Nucleus accumbens (tissue), 56 donors: ENCODE measurements around the gene NRL.

Experiments used
- DNase-seq, 56 donors: peaks; one replicate each; lab custom pipeline; 2025; lab: John Stamatoyannopoulos, UW

The NRL gene

DNA sequence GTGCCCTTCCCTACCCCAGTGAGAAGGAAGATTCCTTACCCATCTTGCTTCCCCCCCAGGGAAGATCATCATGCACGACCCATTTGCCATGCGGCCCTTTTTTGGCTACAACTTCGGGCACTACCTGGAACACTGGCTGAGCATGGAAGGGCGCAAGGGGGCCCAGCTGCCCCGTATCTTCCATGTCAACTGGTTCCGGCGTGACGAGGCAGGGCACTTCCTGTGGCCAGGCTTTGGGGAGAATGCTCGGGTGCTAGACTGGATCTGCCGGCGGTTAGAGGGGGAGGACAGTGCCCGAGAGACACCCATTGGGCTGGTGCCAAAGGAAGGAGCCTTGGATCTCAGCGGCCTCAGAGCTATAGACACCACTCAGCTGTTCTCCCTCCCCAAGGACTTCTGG is 11.3 kb downstream of the NRL start:
- DNase-seq: no peak

DNA sequence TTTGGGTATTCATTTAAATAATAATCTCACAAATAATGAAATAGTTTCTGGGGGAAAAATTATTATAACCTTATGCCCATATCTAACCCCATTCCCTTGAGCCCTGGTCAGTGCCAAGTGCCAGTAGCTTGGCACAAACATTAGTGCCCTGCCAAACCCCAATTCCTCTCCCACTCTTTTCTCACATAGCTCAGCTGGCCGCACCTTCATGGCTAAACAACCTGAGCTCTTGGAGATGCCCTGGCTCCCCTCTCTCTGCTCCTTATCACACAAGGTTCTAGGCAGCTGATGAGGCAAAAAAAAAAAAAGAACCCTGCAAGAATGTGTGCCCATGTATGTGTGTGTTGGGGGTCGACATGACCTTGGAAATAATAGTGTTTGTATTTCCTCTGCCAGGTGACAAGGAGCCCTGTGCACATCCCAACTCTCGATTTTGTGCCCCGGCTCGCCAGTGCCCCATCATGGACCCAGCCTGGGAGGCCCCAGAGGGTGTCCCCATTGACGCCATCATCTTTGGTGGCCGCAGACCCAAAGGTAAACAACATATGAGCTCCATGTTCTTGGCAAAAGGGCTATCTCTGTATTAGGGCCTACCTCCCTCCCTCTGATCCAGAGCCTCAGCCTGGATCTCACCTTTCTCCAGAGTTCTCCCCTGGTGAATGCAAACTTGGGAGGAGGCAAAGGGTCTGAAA is 12.2 kb downstream of the NRL start:
- no peak for DNase-seq

DNA sequence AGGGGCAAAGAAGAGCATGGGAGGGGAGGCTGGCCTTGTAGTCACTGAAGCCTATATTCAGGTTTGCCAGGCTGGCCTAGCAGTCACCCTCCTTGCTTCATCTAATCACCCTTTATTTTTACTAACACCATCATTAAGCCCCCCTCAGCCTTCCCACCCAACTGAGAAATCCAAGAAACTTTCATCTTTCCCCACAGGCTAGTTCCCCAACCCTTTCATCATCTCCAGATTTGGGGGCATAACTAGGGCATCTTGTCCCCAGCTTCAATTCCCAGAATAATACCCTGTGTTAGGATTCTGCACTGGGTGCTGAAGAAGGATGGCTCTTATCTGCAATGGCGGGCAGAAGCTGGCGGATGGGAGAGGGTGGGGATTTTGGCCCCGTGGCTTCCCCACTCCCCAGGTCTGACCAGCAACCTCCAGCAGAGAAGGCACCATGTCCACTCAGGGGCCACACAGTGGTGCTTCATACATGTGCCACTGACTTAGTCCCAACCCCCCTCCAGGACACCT is 13.7 kb downstream of the NRL start:
- no peak for DNase-seq

DNA sequence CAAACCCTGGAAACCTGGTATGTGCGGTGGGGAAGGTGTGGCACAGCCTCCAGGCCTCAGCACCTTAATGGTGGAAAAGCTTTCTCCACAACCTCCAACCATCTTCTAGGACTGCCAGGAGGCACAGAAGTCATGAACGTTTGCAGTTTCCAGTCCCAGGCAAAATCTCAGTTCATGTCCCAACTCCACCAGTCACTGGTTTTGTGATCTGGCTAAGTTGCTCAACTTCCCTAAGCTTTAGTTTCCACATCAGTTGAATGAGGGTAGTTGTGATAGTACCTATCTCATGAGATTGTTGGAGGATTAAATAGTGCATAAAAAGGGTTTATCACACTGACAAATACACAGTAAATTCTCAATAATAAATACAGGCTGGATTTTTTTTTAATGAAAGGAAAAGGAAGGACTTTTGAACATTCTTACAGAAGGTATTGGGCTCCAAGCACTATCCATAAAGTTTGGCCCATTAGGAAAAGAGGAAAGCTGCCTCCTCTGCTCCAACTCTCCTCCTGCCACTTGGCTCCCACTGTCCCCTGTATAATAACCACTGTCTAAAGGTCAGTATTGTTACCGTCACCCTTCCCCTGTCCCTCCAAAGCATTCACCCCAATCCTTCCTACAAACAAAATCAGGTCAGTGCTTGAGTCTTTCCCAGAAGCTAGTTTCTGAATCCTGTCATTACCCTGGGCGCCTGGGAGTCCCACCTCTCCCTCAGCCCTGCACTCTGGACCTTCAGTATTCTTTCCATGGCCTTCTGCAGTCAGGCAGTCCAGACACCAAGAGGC is 14.4 kb downstream of the NRL start:
- no peak for DNase-seq

DNA sequence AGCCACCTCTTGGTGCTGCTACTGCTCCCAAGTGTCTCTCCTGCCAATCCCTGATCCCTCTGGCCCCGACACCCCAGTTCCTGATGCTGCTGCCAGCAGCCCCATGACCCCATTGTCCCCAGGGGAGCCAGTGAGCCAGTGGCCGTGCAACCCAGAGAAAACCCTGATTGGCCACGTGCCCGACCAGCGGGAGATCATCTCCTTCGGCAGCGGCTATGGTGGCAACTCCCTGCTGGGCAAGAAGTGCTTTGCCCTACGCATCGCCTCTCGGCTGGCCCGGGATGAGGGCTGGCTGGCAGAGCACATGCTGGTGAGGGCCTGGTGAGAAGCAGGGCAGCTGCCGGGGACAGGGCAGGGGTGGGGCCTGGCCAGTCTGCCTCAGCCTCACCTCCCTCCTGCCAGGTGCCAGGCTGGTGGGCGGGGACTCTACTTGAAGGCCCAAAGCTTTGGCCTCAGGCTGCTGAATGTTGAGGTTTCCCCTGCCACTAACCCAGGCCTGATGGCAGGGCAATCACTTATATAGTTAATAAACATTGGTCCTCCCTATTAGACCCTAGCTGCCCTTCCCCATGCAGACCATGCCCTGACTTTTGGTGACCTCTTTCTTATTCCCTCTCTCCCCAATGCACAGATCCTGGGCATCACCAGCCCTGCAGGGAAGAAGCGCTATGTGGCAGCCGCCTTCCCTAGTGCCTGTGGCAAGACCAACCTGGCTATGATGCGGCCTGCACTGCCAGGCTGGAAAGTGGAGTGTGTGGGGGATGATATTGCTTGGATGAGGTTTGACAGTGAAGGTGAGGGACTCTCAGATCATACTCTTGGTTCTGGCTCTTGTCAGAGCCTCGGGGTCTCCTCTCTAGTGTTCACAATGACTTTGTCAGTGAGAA is 15.6 kb downstream of the NRL start:
- DNase-seq: peak in 13 of 56 donors; percentile 7 to 49 (median 22)

DNA sequence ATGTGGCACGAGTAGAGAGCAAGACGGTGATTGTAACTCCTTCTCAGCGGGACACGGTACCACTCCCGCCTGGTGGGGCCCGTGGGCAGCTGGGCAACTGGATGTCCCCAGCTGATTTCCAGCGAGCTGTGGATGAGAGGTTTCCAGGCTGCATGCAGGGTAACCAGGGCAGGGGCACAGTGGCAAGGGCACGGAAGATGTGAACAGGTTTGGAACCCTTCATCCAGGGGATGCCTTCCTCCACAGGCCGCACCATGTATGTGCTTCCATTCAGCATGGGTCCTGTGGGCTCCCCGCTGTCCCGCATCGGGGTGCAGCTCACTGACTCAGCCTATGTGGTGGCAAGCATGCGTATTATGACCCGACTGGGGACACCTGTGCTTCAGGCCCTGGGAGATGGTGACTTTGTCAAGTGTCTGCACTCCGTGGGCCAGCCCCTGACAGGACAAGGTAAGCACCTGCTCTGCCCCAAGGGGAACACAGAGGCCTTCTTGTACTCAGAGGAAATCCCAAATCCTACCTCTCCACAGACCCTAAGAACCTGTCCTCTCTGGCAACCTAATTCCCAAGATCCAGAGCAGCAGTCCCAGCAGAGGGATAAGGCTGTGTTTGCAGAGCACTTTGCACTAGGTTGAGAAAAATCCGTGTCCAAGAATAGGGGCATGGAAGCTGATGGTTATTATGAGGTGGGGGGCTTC is 16.4 kb downstream of the NRL start:
- no peak for DNase-seq

DNA sequence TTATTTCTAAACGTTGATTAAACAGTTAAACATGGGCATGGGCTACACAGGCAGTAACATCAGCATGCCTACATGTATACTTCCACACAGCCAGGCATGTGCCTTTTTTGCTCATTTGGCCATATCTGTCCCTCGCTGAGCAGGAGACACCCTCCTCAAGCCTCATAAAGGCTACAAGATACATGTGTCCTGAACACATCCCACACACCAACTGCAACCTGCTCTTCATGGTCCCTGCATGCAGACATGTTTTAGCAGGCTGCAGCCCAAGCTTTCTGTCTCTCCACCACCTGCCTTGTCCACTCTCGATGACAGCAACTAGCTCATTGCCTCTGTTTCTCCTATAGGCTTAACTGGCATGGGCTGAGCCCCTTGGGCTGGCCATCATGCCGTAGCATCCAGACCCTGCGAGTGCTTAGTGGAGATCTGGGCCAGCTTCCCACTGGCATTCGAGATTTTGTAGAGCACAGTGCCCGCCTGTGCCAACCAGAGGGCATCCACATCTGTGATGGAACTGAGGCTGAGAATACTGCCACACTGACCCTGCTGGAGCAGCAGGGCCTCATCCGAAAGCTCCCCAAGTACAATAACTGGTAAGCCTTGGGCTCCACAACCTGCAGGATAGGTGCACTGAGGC is 18.1 kb downstream of the NRL start:
- DNase-seq: no peak

DNA sequence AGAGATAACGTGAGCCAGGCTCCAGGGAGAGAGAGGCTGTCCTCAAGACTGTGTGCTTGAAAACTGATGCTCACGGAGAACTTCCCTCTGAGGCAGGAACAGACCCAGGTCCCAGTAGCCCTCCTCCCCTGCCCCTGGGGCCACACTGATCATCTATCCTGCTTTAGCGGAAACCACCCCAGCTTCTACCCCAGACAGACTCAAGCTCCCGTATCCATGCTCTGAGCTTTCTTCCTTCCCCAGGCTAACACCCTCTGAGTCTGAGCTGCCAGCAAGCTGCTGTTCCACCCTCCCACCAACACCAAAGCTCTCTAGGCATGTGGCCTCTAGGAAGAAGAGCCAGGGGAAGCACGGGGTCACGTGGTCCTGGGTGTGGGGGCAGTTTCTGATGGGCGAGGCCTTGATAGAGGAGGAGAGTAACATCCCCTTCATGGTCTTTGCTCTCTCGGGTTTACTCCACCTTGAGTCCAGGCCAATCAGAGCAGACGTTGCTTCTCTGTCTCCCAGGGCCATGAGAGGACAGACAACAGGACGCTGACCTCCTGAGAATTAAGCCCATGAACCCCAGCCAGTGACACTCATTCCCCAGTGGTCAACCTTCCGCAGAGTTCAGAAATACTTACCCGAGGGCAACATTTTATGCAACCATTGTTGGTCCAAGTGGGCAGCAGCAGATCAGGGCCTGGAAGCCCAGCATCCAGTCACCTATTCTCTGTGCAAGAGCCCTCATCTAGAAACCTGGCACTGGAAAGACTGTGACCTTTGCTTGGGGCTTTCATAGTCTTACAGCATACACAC is 19.3 kb downstream of the NRL start:
- DNase-seq: peak in 7 of 56 donors; percentile 12 to 32 (median 19)

DNA sequence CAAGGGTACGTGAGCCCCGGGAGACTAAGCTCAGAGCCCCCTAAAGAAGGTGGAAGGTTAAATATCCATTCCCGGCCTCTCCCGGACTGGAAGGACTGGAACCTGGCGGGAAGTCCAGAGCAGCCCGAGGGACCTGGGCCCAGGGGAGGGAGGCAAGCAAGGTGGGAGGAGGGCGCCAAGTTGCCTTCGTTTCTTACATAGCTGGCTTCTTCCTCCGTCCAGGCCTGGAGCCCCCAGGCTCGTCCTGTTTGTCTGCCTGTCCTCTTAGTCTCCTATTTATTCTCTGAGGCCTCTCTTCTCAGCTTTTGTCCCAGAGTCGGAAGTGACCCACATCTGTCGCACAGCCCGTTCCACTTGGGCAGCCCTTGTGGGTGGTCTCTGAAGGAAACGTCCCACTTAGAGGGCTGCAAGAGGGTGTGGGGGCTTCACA is 19.9 kb downstream of the NRL start:
- no peak for DNase-seq

DNA sequence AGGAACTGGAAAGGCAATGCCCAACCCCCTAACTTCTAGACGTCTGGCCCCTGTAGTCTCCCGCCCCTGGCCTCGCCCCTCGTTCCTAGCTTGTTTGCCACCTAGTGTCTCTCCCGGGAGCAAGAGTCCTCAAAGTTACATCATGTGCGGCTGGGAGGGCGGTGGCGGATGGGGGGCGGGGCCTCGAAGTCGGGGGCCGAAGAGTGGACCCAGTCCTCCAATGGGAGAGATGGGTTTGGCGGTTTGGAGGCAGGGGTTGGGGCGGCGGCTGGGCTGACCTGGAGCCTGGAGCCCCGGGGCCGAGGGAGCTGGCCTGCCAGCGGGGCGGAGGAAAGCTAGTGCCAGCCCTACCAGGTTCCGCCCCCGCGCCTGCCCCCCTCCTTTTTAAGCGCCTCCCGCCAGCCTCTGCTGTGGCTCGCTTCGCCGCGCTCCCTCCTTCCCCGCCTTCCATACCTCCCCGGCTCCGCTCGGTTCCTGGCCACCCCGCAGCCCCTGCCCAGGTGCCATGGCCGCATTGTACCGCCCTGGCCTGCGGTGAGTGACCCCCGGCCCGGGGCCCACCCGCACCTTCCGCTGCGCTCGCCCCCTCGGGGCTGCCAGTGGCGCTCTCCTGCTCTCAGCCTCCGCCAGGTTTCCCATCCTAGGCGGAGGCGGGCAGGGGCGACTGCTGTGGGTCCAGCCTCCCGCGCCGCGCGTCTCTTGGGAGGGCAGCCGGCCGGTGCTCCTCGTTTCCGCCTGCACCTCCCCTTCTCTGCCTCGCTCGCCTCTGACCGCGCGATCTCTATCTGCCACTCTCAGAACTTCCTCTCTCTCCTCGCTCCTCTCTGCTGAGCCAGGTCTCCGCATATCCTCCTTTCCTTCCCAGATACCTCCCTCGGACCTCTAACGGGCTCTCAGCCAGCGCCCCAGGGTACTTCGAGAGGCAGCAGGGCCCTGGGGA is 20.6 kb downstream of the NRL start, which contains the start of gene PCK2:
Gene PCK2 (plus strand): TSS at position 411 of the 940 bp plus-strand sequence. CDS start 95 bp downstream, at position 506.
- peak in 51 of 56 donors; percentile 21 to 87 (median 58) for DNase-seq

DNA sequence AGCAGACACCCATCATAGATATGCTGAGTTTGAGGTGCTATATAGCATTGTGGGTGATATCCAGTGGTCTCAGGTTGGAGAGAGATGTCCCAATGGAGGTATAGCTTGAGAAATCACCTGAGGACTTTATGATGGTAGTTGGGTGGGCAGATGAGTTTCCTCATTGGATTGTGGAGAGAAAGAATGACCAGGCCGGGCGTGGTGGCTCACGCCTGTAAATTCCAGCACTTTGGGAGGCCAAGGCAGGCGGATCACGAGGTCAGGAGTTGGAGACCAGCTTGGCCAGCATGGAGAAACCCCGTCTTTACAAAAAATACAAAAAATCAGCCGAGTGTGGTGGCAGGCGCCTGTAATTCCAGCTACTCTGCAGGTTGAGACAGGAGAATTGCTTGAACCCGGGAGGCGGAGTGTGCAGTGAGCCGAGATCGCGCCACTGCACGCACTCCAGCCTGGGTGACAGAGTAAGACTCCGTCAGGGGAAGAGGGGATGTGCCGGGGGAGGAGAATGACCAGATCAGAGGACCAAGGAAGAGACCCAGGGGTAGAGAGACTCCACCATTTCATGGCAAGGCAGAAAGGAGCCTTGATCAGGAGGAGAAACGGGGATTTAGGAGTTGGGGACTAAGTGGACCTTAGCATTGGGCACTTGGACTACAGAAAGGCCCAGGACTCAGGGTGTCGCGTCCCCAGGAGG is 21.4 kb downstream of the NRL start:
- DNase-seq: no peak

DNA sequence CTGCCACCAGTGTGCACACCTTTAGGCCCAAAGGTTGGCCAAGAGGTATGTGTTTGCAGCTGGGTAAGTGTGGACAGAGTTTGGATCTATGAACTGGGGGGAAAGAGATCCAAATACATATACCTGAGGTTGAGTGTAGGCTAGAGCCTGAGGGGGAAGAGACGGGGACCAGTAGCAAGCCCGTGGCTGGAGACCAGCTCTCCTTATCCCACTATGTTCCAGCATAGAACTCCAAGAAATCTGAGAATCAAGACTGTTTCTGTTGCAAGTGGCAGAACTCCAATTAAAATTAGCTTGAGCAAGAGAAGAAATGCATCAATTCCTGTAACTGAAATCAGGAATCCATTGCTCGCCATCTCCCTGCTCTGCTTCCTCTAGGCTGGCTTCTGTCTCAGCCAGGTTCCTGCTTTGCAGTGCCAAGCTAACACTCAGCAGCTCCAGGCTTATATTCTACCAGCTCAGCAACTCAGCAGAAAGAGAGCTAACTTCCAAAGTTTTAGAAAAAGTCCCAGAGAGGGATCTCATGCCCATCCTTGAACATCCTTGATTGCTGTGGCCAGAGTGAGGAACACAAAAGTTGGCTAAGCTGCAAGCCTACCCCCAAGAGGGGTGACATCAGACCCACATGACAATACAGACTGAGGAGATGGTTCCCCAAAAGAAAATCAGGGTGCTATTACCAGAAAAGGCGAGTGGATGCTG is 22.1 kb downstream of the NRL start:
- no peak for DNase-seq

DNA sequence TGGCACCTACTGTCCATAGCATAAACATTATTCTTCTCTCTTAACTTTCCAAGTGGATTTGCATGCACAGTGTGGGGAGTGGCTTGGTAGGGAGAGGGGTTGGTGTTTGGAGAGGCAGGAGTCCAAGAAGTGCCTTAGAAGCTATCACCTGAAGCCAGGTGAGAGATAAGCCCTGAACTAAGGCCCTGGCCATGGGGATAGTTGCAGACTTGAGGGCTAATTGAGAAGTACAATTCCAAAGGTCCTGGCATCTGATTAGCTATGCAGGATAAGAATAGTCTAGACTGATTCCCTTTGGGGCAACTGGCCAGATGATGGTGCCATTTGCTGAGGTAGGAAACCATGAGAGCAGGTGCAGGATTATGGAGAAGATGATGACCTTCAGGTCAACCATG is 22.6 kb downstream of the NRL start:
- DNase-seq: no peak

DNA sequence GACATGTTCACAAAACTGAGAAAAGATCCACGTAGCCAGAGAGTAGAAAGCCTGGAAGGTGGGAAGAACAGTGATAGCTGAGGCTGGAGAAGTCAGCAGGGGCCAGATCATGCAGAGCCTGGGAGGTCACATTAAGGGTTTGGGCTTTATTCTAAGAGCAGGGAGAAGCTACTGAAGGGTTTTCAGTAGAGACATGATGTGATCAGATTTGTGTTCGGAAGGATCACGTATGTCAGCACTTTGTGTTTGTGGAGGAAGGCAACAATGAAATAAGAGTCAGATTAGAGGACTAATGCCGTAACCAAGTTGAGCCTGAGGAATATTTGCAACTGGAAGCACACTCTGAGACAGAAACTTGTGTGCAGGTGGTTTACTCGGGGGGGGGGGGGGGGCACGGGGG is 24.9 kb downstream of the NRL start:
- no peak for DNase-seq

DNA sequence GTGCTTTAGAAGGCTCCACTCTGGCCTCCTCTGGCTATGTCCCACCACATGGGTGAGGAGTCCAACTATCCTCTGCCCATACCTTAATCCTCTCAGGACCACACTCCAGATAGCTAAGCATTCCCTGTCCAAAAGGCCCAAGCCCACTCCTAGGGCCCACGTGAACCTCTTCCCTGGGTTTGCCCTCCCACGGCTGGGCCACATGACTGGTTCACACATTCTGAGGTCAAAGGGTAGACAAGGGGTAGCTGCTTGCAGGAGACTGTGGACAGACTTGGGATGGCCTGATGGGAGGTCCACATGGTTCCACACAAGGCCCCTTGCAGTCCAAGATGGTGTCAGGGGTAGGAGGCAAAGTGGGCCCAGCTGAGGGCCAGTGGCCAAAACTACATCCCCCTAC is 26.7 kb downstream of the NRL start:
- DNase-seq: no peak

DNA sequence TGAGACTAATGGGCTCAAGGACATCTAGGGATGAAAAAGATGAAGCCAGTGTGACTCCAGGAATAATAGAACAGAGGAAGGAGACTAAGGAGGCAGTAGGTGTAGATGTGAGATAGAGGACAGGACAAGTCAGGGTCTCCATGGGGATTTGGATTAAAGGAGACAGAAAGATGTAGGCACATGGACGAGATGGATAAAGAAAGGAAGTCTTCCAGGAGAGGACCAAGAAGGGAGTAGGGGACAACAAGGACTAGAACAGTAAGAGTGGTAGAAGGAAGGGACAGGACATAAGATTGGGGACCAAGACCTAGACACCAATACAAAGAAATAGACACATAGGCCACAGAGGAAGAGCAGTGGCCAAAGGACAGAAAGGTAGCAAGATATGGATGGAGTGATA is 27.7 kb downstream of the NRL start:
- DNase-seq: no peak
